AG04449 (cell line): ENCODE data around the gene METTL24.

Experiments used
- CTCF ChIA-PET: fragments of 350-600 bp; formaldehyde crosslinking; extraction: SDS; loops from one replicate; lab custom pipeline; 2021; ENCODE audit warnings: antibody characterized with exemption; lab: Yijun Ruan, JAX
- POLR2A ChIA-PET: fragments of 400-600, 350-600 bp; formaldehyde crosslinking; extraction: SDS; loops from one replicate; lab custom pipeline; 2020; ENCODE audit warnings: antibody characterized with exemption, inconsistent platforms; lab: Yijun Ruan, JAX
- DNase-seq: peaks from one replicate; pipeline ENCODE4 v3.0.0-alpha.2; 2010; ENCODE audit warnings: low read depth, low spot score
- H3K4me3 ChIP-seq: 2 replicates; pipeline ENCODE4 v1.5.1; 2011; ENCODE audit warnings: low read depth, mild to moderate bottlenecking, control low read depth, low read length
- CTCF ChIP-seq: IDR thresholded peaks from one replicate; pipeline ENCODE4 v1.5.1; 2011; ENCODE audit warnings: mild to moderate bottlenecking, moderate library complexity, low read length, control low read depth, inconsistent platforms; ENCODE audit not compliant: insufficient read depth; ENCODE audit errors: missing control alignments

The METTL24 gene

GRCh38 chr6:110357664-110358552, at the start of gene METTL24:
METTL24 (minus strand) TSS chr6:110358349; CDS start chr6:110358272, 77 bp downstream.
- TF ChIP-seq CTCF, result no peak
- H3K4me3 ChIP-seq, result peak within 1 kb of the TSS; percentile 40
- CTCF ChIA-PET, result interaction anchor here (1.8 kb wide), 1 partner anchor 10 kb away, joined by 4 read pairs; no protein-coding TSS in a partner anchor
- POLR2A ChIA-PET, result interaction anchor here (0.7 kb wide), 1 partner anchor 918 kb away, joined by 3 read pairs; the partner anchor contains the start of genes PPIL6 and SMPD2
- DNase-seq, result no peak

- ChIA-PET POLR2A (no interaction called here), CTCF (interaction anchor here (4.2 kb wide), 1 partner anchor 12 kb away, joined by 24 read pairs; no protein-coding TSS in a partner anchor)
- H3K4me3 ChIP-seq, result no peak overlapping the region
- TF ChIP-seq CTCF, result no peak
- no peak for DNase-seq
Measured at GRCh38 chr6:110404607-110405006, 46.5 kb upstream of the METTL24 start.

- ChIA-PET POLR2A (no interaction called here), CTCF (interaction anchor here (0.6 to 4.2 kb wide), 3 partner anchors 9 to 34 kb away, joined by 3 to 24 read pairs (median 5); no protein-coding TSS in a partner anchor)
- TF ChIP-seq CTCF, result no peak
- no peak overlapping the region for H3K4me3 ChIP-seq
- DNase-seq, result no peak
Measured at GRCh38 chr6:110401585-110402176, 43.5 kb upstream of the METTL24 start.

- H3K4me3 ChIP-seq, result peak overlapping the region; percentile 18; the same call in 1 of the 2 replicates
- POLR2A ChIA-PET, result no interaction called here
- DNase-seq, result no peak
- CTCF ChIA-PET, result interaction anchor here (1.4 kb wide), 1 partner anchor 8 kb away, joined by 5 read pairs; no protein-coding TSS in a partner anchor
- no peak for TF ChIP-seq CTCF
Measured at GRCh38 chr6:110400208-110400607, 42.1 kb upstream of the METTL24 start.

- DNase-seq, result no peak
- ChIA-PET CTCF (no interaction called here), POLR2A (no interaction called here)
- no peak for TF ChIP-seq CTCF
- peak overlapping the region; percentile 18; the same call in 1 of the 2 replicates for H3K4me3 ChIP-seq
Measured at GRCh38 chr6:110399219-110400071, 41.3 kb upstream of the METTL24 start.
